WTC11 (cell line): Measurements from ENCODE around the gene DSC3.

Experiments
- ATF1 ChIP-seq: sonication (generic); formaldehyde crosslinking; IDR thresholded peaks from 2 replicates; pipeline ENCODE4 v1.8.1; 2023; ENCODE audit warnings: mild to moderate bottlenecking, moderate library complexity, missing genetic modification reagents
- CREM ChIP-seq: sonication (generic); formaldehyde crosslinking; IDR thresholded peaks from 2 replicates; pipeline ENCODE4 v1.8.1; 2022; ENCODE audit warnings: mild to moderate bottlenecking, missing genetic modification reagents, moderate library complexity
- FOXP1 ChIP-seq: sonication (generic); formaldehyde crosslinking; IDR thresholded peaks from 2 replicates; pipeline ENCODE4 v1.8.0; 2022; ENCODE audit warnings: missing genetic modification reagents, mild to moderate bottlenecking, moderate library complexity, borderline replicate concordance
- GABPB1 ChIP-seq: sonication (generic); formaldehyde crosslinking; IDR thresholded peaks from 2 replicates; pipeline ENCODE4 v1.8.1; 2023; ENCODE audit warnings: mild to moderate bottlenecking, missing genetic modification reagents
- JUN ChIP-seq: sonication (generic); formaldehyde crosslinking; IDR thresholded peaks from 2 replicates; pipeline ENCODE4 v1.8.0; 2023; ENCODE audit warnings: mild to moderate bottlenecking, missing genetic modification reagents
- KAT7 ChIP-seq: sonication (generic); formaldehyde crosslinking; IDR thresholded peaks from 2 replicates; pipeline ENCODE4 v1.8.1; 2023; ENCODE audit warnings: missing genetic modification reagents, mild to moderate bottlenecking, borderline replicate concordance
- NR3C1 ChIP-seq: sonication (generic); formaldehyde crosslinking; conservative IDR thresholded peaks from 2 replicates; pipeline ENCODE4 v1.8.1; 2023; ENCODE audit warnings: low read depth, mild to moderate bottlenecking, missing genetic modification reagents
- SP1 ChIP-seq: sonication (generic); formaldehyde crosslinking; conservative IDR thresholded peaks from 2 replicates; pipeline ENCODE4 v1.8.1; 2022; ENCODE audit warnings: missing genetic modification reagents
- TP53 ChIP-seq: sonication (generic); formaldehyde crosslinking; IDR thresholded peaks from 2 replicates; pipeline ENCODE4 v1.8.1; 2023; ENCODE audit warnings: mild to moderate bottlenecking, missing genetic modification reagents
- USF2 ChIP-seq: sonication (generic); formaldehyde crosslinking; IDR thresholded peaks from 2 replicates; pipeline ENCODE4 v1.8.1; 2023; ENCODE audit warnings: mild to moderate bottlenecking, missing genetic modification reagents, moderate library complexity
- ZNF232 ChIP-seq: sonication (generic); formaldehyde crosslinking; IDR thresholded peaks from 2 replicates; pipeline ENCODE4 v1.8.0; 2022; ENCODE audit warnings: mild to moderate bottlenecking, missing genetic modification reagents
- TF ChIP-seq, protein P1 (sequence below): fragments of 200-600 bp; IDR thresholded peaks from 2 replicates; pipeline ENCODE4 v1.8.0; 2022; ENCODE audit warnings: antibody characterized with exemption
- TF ChIP-seq, protein P2 (sequence below): sonication (generic); formaldehyde crosslinking; IDR thresholded peaks from 2 replicates; pipeline ENCODE4 v1.8.0; 2022; ENCODE audit warnings: mild to moderate bottlenecking, missing genetic modification reagents

- TF ChIP-seq, protein P1, sequence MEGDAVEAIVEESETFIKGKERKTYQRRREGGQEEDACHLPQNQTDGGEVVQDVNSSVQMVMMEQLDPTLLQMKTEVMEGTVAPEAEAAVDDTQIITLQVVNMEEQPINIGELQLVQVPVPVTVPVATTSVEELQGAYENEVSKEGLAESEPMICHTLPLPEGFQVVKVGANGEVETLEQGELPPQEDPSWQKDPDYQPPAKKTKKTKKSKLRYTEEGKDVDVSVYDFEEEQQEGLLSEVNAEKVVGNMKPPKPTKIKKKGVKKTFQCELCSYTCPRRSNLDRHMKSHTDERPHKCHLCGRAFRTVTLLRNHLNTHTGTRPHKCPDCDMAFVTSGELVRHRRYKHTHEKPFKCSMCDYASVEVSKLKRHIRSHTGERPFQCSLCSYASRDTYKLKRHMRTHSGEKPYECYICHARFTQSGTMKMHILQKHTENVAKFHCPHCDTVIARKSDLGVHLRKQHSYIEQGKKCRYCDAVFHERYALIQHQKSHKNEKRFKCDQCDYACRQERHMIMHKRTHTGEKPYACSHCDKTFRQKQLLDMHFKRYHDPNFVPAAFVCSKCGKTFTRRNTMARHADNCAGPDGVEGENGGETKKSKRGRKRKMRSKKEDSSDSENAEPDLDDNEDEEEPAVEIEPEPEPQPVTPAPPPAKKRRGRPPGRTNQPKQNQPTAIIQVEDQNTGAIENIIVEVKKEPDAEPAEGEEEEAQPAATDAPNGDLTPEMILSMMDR: no peak
- TF ChIP-seq ATF1 (no peak), KAT7 (CRISPR knock-in tag) (no peak), TP53 (CRISPR knock-in tag) (no peak), SP1 (CRISPR knock-in tag) (no peak), FOXP1 (CRISPR knock-in tag) (no peak), CREM (CRISPR knock-in tag) (no peak), ZNF232 (CRISPR knock-in tag) (no peak), NR3C1 (no peak), USF2 (CRISPR knock-in tag) (no peak), JUN (CRISPR knock-in tag) (no peak), GABPB1 (CRISPR knock-in tag) (no peak)
- TF ChIP-seq, protein P2, sequence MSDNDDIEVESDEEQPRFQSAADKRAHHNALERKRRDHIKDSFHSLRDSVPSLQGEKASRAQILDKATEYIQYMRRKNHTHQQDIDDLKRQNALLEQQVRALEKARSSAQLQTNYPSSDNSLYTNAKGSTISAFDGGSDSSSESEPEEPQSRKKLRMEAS (CRISPR knock-in tag): no peak
These were observed 11.8 kb downstream of the DSC3 start for GRCh38 chr18:31030574-31031278.
